ENCODE results near the gene INTS14. TPM values are rescaled to one million over a fixed set of nuclear protein-coding genes. Genes with fewer than 3 reads are reported as not detected.

The INTS14 gene
- total RNA-seq, 1 donor from 2014 or later: 24.4 TPM

DNA sequence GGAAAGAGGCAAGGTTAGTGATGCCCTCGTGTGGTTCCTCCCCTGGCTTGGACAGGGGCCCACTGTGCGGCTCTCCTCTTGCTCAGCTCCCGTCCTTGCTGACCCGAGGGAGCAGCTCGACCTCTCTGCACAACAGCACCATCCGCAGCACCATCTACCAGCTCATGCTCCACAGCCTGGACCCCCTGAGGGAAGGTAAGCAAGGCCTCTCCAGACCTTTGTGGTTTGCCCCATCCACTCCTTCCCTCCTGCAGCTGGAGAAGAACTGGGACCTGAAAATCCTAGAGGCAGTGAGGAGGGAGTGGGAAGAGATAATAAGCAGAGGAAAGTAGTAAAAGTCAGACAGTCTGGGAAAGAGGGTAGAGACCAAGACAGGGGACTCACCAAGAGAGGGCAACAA lies 28.6 kb upstream of the INTS14 start:
- no peaks in the 10 kb centered on the region for H3K9me3 ChIP-seq (ENCODE audit: insufficient read depth, low read depth, low read length)
- H3K4me1 Mint-ChIP-seq (ENCODE audit: low read depth, unreplicated experiment): peaks cover 10% of the 10 kb centered on the region
- no peak overlapping the region for H3K4me2 ChIP-seq (ENCODE audit: low read length)
- DNase-seq (ENCODE audit: low read depth): no peak
- H3K27ac ChIP-seq (ENCODE audit: low read depth, low read length): no peak overlapping the region
- no peak overlapping the region for H3K9ac ChIP-seq (ENCODE audit: low read length)
- TF ChIP-seq EZH2 (IDR thresholded peaks at IDR 0.05; ENCODE audit: insufficient read depth, low read length): no peak
- TF ChIP-seq, protein P1, sequence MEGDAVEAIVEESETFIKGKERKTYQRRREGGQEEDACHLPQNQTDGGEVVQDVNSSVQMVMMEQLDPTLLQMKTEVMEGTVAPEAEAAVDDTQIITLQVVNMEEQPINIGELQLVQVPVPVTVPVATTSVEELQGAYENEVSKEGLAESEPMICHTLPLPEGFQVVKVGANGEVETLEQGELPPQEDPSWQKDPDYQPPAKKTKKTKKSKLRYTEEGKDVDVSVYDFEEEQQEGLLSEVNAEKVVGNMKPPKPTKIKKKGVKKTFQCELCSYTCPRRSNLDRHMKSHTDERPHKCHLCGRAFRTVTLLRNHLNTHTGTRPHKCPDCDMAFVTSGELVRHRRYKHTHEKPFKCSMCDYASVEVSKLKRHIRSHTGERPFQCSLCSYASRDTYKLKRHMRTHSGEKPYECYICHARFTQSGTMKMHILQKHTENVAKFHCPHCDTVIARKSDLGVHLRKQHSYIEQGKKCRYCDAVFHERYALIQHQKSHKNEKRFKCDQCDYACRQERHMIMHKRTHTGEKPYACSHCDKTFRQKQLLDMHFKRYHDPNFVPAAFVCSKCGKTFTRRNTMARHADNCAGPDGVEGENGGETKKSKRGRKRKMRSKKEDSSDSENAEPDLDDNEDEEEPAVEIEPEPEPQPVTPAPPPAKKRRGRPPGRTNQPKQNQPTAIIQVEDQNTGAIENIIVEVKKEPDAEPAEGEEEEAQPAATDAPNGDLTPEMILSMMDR (IDR thresholded peaks at IDR 0.05; ENCODE audit: insufficient read depth, low read depth, low read length): no peak
- no peak overlapping the region for H2AFZ ChIP-seq (ENCODE audit: low read depth, low read length)
- H3K36me3 Mint-ChIP-seq (ENCODE audit: low read depth, unreplicated experiment): peaks cover 2% of the 10 kb centered on the region
- no peaks in the 10 kb centered on the region for H3K36me3 ChIP-seq (ENCODE audit: insufficient read depth, low read length)
- H3K27ac Mint-ChIP-seq (ENCODE audit: unreplicated experiment): no peak overlapping the region
- no peak overlapping the region for H3K4me3 ChIP-seq (ENCODE audit: insufficient read depth, low read depth, low read length)
- H3K4me1 ChIP-seq (ENCODE audit: insufficient read depth, low read length): peaks cover 4% of the 10 kb centered on the region
- H3K79me2 ChIP-seq (ENCODE audit: insufficient read depth, low read length): no peaks in the 10 kb centered on the region
- no peaks in the 10 kb centered on the region for H3K27me3 ChIP-seq (ENCODE audit: insufficient read depth, low read length)
- H3K4me3 Mint-ChIP-seq (ENCODE audit: unreplicated experiment): no peak overlapping the region
- peaks cover 6% of the 10 kb centered on the region for H3K27me3 Mint-ChIP-seq (ENCODE audit: low read depth, unreplicated experiment)
- FAIRE-seq: no peak
- H3K9me3 Mint-ChIP-seq (ENCODE audit: unreplicated experiment): no peaks in the 10 kb centered on the region
- no peaks in the 10 kb centered on the region for H4K20me1 ChIP-seq (ENCODE audit: insufficient read depth, low read length)

DNA sequence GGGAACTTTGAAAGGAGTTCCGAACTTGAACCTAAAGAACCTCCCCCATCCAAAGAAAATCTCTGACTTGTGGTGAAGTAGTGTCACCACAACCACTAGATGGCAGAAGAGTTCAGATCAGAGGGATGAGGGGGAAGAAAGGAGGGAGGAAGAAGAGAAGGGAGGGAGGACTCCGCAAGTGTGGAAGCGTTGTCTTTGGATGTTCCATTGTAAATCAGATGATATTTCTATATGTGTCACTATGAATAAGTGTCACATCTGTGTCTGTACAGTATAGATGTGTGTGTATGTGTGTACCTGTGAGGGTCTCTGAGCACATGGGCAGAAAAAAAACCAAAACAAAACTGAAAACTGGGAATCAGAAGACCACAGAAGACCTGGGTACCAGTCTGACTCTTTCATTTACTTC lies 27.8 kb upstream of the INTS14 start:
- Histone ChIP-seq H3K4me1 (ENCODE audit: insufficient read depth, low read length) (peaks cover 4% of the 10 kb centered on the region), H3K27ac (ENCODE audit: low read depth, low read length) (no peak overlapping the region), H2AFZ (ENCODE audit: low read depth, low read length) (no peak overlapping the region), H3K4me3 (ENCODE audit: insufficient read depth, low read depth, low read length) (no peak overlapping the region), H3K9ac (ENCODE audit: low read length) (peak overlapping the region; percentile 36), H3K79me2 (ENCODE audit: insufficient read depth, low read length) (no peaks in the 10 kb centered on the region), H4K20me1 (ENCODE audit: insufficient read depth, low read length) (no peaks in the 10 kb centered on the region), H3K36me3 (ENCODE audit: insufficient read depth, low read length) (no peaks in the 10 kb centered on the region), H3K9me3 (ENCODE audit: insufficient read depth, low read depth, low read length) (no peaks in the 10 kb centered on the region), H3K4me2 (ENCODE audit: low read length) (peak overlapping the region; percentile 60), H3K27me3 (ENCODE audit: insufficient read depth, low read length) (no peaks in the 10 kb centered on the region)
- Mint-ChIP-seq H3K4me3 (ENCODE audit: unreplicated experiment) (no peak overlapping the region), H3K36me3 (ENCODE audit: low read depth, unreplicated experiment) (no peaks in the 10 kb centered on the region), H3K27ac (ENCODE audit: unreplicated experiment) (no peak overlapping the region), H3K9me3 (ENCODE audit: unreplicated experiment) (no peaks in the 10 kb centered on the region), H3K27me3 (ENCODE audit: low read depth, unreplicated experiment) (peaks cover 6% of the 10 kb centered on the region), H3K4me1 (ENCODE audit: low read depth, unreplicated experiment) (peaks cover 12% of the 10 kb centered on the region)
- FAIRE-seq (no peak), DNase-seq (ENCODE audit: low read depth) (peak; percentile 71)
- TF ChIP-seq, protein P1 (IDR thresholded peaks at IDR 0.05; ENCODE audit: insufficient read depth, low read depth, low read length): peak; percentile 72
- TF ChIP-seq EZH2 (IDR thresholded peaks at IDR 0.05; ENCODE audit: insufficient read depth, low read length): no peak

DNA sequence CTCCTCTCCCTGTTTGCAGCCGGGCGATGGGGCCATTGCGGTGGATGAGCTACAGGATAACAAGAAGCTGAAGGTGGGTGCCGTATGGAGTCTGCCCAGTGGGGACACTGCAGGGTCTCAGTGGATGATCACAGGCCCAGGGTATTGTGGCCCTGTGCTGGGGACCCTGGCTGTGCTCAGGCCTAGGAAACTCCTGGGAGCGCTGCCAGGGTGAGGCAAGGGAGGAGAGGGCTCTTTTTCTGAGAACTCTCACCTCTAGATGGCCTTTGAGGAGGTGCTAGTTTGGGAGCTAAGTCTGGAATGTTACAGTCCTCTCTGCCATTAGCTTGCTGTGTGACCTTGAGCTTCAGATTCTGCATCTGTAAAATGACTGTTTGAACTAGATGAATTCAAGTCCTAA lies 27.2 kb upstream of the INTS14 start:
- no peaks in the 10 kb centered on the region for H4K20me1 ChIP-seq (ENCODE audit: insufficient read depth, low read length)
- no peak for DNase-seq (ENCODE audit: low read depth)
- H3K27ac Mint-ChIP-seq (ENCODE audit: unreplicated experiment): no peak overlapping the region
- no peaks in the 10 kb centered on the region for H3K9me3 Mint-ChIP-seq (ENCODE audit: unreplicated experiment)
- H3K4me3 Mint-ChIP-seq (ENCODE audit: unreplicated experiment): no peak overlapping the region
- H3K9ac ChIP-seq (ENCODE audit: low read length): peak overlapping the region; percentile 36
- H3K27me3 ChIP-seq (ENCODE audit: insufficient read depth, low read length): no peaks in the 10 kb centered on the region
- no peaks in the 10 kb centered on the region for H3K9me3 ChIP-seq (ENCODE audit: insufficient read depth, low read depth, low read length)
- H3K4me1 ChIP-seq (ENCODE audit: insufficient read depth, low read length): peaks cover 4% of the 10 kb centered on the region
- no peak for TF ChIP-seq EZH2 (IDR thresholded peaks at IDR 0.05; ENCODE audit: insufficient read depth, low read length)
- TF ChIP-seq, protein P1 (IDR thresholded peaks at IDR 0.05; ENCODE audit: insufficient read depth, low read depth, low read length): no peak
- H3K4me1 Mint-ChIP-seq (ENCODE audit: low read depth, unreplicated experiment): peaks cover 13% of the 10 kb centered on the region
- no peaks in the 10 kb centered on the region for H3K79me2 ChIP-seq (ENCODE audit: insufficient read depth, low read length)
- no peaks in the 10 kb centered on the region for H3K36me3 ChIP-seq (ENCODE audit: insufficient read depth, low read length)
- no peaks in the 10 kb centered on the region for H3K36me3 Mint-ChIP-seq (ENCODE audit: low read depth, unreplicated experiment)
- peak overlapping the region; percentile 60 for H3K4me2 ChIP-seq (ENCODE audit: low read length)
- FAIRE-seq: no peak
- peak overlapping the region; percentile 20 for H2AFZ ChIP-seq (ENCODE audit: low read depth, low read length)
- H3K27ac ChIP-seq (ENCODE audit: low read depth, low read length): no peak overlapping the region
- no peak overlapping the region for H3K4me3 ChIP-seq (ENCODE audit: insufficient read depth, low read depth, low read length)
- peaks cover 6% of the 10 kb centered on the region for H3K27me3 Mint-ChIP-seq (ENCODE audit: low read depth, unreplicated experiment)
